Thoracic aorta (tissue), 2 donors: ENCODE measurements around the gene TRMT1. TPM values are rescaled to one million over a fixed set of nuclear protein-coding genes. Genes with fewer than 3 reads are reported as not detected.

ENCODE experiments used
- ATAC-seq: fragments of 150-250 bp; one replicate; pipeline ENCODE4 v1.8.0; 2017; ENCODE audit warnings: low read depth; ENCODE audit not compliant: insufficient number of reproducible peaks, low FRiP score
- DNase-seq: peaks from one replicate; pipeline ENCODE4 v3.0.0-alpha.2; 2020; ENCODE audit warnings: low spot score
- H3K27ac ChIP-seq, 2 donors: fragments of 200-600 bp; sonication (generic); 1 replicate in 1 of 2; 2 replicates in 1 of 2; pipeline ENCODE4 v1.5.1; 2016; ENCODE audit warnings: mild to moderate bottlenecking in 2 of 2, moderate library complexity in 2 of 2
- H3K27me3 ChIP-seq: fragments of 200-600 bp; sonication (generic); replicated peaks from 2 replicates; pipeline ENCODE4 v1.6.0; 2016; ENCODE audit warnings: mild to moderate bottlenecking; ENCODE audit not compliant: insufficient read depth
- H3K36me3 ChIP-seq: fragments of 200-600 bp; sonication (generic); one replicate; pipeline ENCODE4 v1.5.1; 2016
- H3K4me1 ChIP-seq, 2 donors: fragments of 200-600 bp; sonication (generic); 1 replicate in 1 of 2; 2 replicates in 1 of 2; pipeline versions ENCODE4 v1.5.1 to v1.6.0; 2016; ENCODE audit warnings: low read depth in 2 of 2, mild to moderate bottlenecking in 1 of 2; ENCODE audit not compliant: control insufficient read depth in 1 of 2
- H3K4me3 ChIP-seq: fragments of 200-600 bp; sonication (generic); 2 replicates; pipeline ENCODE4 v1.5.1; 2016; ENCODE audit warnings: mild to moderate bottlenecking
- H3K9me3 ChIP-seq: fragments of 200-600 bp; sonication (generic); 2 replicates; pipeline ENCODE4 v1.5.1; 2016
- CTCF ChIP-seq: fragments of 200-600 bp; sonication (generic); IDR thresholded peaks from one replicate; pipeline ENCODE4 v1.5.1; 2019; ENCODE audit warnings: antibody characterized with exemption
- total RNA-seq, 2 donors: library from RNA; depleted of rRNA; stranded (reverse); fragments of >200 nt; gene quantifications; one replicate each; pipeline versions ENCODE4 v1.1.0 to v1.2.3, GENCODE V29; 2016

The TRMT1 gene
- total RNA-seq, 2 donors from 2014 or later = 35.3 to 52.3 TPM

- no peaks in the 10 kb centered on the region for H3K9me3 ChIP-seq
- H3K4me1 ChIP-seq = peaks cover 41 to 85% of the 10 kb centered on the region in 2 donors
- ATAC-seq (peak; percentile 74), DNase-seq (peak; percentile 73)
- no peaks in the 10 kb centered on the region for H3K27me3 ChIP-seq
- peak overlapping the region; percentile 95 to 98 for H3K27ac ChIP-seq
- peaks cover 14% of the 10 kb centered on the region for H3K36me3 ChIP-seq
- peak overlapping the region; percentile 57 for H3K4me3 ChIP-seq
- TF ChIP-seq CTCF = no peak
These were observed 25.0 kb downstream of the TRMT1 start for GRCh38 chr19:13091400-13092157.

GRCh38 chr19:13090511-13091231, 25.9 kb downstream of the TRMT1 start:
- ATAC-seq (no peak), DNase-seq (no peak)
- H3K9me3 ChIP-seq = no peaks in the 10 kb centered on the region
- H3K4me1 ChIP-seq = peaks cover 38 to 85% of the 10 kb centered on the region in 2 donors
- H3K27ac ChIP-seq = peak overlapping the region; percentile 95 to 98
- H3K36me3 ChIP-seq = peaks cover 11% of the 10 kb centered on the region
- TF ChIP-seq CTCF = no peak
- H3K27me3 ChIP-seq = no peaks in the 10 kb centered on the region
- H3K4me3 ChIP-seq = no peak overlapping the region

- H3K9me3 ChIP-seq = no peaks in the 10 kb centered on the region
- H3K4me1 ChIP-seq = peaks cover 43 to 89% of the 10 kb centered on the region in 2 donors
- no peak overlapping the region for H3K4me3 ChIP-seq
- H3K27me3 ChIP-seq = no peaks in the 10 kb centered on the region
- TF ChIP-seq CTCF = no peak
- peaks cover 5% of the 10 kb centered on the region for H3K36me3 ChIP-seq
- ATAC-seq (no peak), DNase-seq (no peak)
- peak overlapping the region; percentile 95 to 98 for H3K27ac ChIP-seq
These were observed 26.6 kb downstream of the TRMT1 start for GRCh38 chr19:13089857-13090507.

GRCh38 chr19:13089139-13089856, 27.2 kb downstream of the TRMT1 start:
- H3K27ac ChIP-seq = peak overlapping the region; percentile 95 to 98
- H3K27me3 ChIP-seq = no peaks in the 10 kb centered on the region
- DNase-seq (no peak), ATAC-seq (no peak)
- H3K9me3 ChIP-seq = no peaks in the 10 kb centered on the region
- peaks cover 43 to 84% of the 10 kb centered on the region in 2 donors for H3K4me1 ChIP-seq
- no peak overlapping the region for H3K4me3 ChIP-seq
- H3K36me3 ChIP-seq = peaks cover 3% of the 10 kb centered on the region
- peak; percentile 46 for TF ChIP-seq CTCF
